HG03108 (cell line): ENCODE results near the gene PEX6.
A peak's percentile ranks its signal among the peaks of the same experiment; 100 is the strongest.

ENCODE experiments used
- ATAC-seq: cut with Tn5 transposase; IDR thresholded peaks from one replicate; pipeline ENCODE4 v1.9.1; 2021; ENCODE audit warnings: moderate library complexity; ENCODE audit not compliant: unreplicated experiment

Gene PEX6

DNA sequence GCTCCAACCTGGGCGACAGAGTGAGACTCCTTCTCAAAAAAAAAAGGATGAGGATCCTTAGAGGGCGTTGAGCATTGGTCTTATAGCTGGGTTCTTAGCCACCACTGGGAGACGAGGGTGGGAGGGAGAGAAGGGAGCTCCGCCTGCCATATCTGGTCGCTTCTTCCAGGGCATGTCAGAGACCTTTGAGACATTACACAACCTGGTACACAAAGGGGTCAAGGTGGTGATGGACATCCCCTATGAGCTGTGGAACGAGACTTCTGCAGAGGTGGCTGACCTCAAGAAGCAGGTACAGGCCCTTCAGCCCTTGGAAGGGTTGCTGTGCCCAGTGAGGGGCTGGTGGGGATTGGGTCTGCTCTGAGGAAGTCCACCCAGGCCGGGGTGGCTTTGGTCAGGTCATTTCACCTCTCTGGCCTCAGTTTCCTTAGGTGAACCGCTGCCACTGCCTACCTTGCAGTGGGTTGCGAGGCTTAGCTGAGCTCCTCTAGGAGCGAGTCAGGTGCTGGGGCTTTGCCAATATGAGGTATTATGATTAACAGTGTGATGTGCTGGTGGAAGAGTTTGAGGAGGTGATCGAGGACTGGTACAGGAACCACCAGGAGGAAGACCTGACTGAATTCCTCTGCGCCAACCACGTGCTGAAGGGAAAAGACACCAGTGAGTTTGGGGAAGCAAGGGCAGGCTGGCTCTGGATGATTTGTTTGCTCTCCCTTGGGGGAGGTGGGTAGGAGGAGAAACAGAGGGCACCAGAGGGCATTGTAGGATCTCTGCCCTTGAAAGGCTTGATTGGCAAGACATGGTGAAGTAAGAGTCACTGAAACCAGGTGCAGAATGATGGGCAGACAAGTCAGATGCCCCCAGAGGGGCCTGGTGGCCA, 41.2 kb downstream of the PEX6 start:
- ATAC-seq, result no peak

DNA sequence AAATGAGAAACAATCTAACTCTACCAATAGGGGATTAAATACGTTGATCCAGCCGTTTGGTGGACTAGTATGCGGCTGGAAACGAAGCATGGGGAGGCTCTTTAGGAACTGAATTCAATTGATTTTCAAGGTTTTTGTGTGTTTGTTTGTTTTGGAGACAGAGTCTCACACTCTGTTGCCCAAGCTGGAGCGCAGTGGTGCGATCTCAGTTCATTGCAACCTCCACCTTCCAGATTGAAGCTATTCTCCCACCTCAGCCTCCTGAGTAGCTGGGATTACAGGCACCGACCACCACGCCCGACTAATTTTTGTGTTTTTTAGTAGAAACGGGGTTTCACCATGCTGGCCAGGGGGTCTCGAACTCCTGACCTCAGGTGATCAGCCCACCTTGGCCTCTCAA, 42.6 kb downstream of the PEX6 start:
- no peak for ATAC-seq

DNA sequence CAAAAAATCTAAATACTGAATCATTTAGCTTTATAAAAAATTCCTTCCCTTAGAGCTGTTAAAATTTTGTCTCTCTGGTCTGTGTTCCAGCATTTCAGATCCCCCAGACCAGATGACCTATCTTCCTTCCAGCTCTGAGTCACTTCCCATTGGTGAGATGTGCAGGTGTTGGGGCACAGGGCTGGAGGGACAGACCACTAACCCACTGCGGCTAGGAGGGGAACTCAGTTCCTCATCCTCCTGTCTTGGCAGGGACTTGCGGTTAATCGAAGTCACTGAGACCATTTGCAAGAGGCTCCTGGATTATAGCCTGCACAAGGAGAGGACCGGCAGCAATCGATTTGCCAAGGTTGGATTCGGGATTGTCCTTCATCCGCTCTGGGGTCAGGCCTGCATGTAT, 43.7 kb downstream of the PEX6 start:
- no peak for ATAC-seq

DNA sequence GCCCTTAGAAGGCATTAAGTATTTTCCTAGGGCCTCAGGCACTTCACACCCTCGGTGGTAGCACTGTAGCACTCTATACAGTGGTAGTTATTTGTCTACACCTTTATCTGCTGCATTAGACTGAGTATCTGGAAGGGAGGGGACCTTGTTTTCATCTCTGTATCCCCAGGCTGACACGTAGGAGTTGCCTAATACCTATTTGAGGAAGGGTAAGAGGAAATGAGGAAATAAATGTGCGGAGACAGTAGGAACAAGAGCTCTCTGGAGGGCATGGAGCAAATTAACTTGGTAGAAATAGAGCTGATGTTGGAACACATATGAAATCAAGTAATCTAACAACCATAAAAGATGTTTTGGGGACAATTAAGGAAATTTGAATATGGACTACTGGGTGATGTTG, 45.8 kb downstream of the PEX6 start:
- no peak for ATAC-seq

DNA sequence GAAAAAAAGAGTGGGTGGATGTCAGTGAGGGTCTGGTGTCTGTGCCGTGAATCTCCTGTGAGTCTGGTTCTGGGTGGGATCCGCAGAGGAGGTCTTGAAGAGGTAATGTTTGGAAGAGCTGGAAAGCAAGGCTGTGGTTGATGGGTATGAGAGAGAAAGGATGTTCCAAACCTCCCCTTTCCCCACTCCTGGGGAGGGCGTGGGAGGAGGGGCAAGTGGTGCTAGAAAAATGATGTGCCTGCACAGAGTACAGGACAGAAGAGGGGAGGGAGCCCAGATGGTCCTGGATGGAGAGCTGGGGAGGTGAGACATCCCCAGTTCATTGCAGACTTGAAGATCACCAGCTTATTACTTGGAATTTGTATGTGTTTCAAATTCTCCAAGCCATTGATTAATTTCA, 46.6 kb downstream of the PEX6 start:
- ATAC-seq, result no peak

DNA sequence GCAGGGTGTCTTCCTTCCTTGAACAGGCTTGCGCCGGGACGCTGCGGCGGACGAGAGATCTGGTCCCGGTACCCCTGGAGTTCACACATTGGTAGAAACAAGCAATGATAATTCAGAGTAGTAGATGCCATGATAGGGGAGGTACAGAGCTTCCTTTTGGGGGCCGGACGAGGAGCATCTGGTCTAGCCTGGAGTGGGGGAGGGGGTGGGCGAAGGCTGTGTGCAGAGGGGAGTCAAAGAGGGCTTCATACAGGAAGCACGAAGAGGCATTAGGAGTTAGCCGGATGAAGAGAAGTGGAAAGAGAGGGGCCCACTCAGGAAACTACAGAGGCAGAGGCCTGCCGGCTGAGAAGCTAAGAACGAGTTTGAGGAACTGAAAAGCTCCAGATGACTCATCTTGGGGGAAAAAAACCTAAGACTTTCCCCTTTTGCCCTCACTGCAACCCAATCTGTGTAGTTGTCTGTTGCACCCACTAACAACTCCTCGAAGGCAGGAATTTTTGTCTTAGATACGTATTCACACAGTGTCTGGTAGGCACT, 49.1 kb downstream of the PEX6 start:
- peak; percentile 38 for ATAC-seq

DNA sequence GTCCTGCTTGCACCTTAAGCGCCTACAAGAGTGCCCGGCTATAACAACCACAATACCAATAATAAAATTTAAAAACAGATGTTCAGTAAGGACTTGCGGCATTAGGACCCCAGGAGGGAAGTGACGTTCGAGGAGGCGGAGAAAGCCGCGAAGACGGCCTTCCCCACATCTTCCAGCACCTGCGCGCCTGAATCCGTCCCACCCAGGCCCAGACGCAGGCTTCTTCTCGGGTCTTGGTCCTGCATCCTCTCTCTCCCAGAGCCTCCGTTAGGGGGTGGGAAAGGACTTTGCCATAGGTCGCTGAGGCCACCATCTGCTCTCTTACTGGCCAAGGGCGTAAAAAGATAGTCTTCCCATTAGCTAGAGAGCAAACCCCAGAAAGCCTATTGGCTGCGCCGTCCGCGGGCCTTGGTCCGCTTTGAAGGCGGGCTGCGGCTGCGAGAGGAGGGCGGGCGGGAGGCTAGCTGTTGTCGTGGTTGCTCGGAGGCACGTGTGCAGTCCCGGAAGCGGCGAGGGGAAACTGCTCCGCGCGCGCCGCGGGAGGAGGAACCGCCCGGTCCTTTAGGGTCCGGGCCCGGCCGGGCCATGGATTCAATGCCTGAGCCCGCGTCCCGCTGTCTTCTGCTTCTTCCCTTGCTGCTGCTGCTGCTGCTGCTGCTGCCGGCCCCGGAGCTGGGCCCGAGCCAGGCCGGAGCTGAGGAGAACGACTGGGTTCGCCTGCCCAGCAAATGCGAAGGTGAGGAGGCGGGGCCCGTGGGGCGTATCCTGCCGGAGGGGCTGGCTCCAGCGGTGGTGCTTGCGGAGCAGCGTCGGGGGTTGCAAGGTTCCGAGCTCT, 49.8 kb downstream of the PEX6 start, which contains the start of gene CNPY3:
Gene CNPY3 (plus strand): TSS at position 495 of the 835 bp plus-strand sequence. CDS start 91 bp downstream, at position 586.
- peak; percentile 74 for ATAC-seq

DNA sequence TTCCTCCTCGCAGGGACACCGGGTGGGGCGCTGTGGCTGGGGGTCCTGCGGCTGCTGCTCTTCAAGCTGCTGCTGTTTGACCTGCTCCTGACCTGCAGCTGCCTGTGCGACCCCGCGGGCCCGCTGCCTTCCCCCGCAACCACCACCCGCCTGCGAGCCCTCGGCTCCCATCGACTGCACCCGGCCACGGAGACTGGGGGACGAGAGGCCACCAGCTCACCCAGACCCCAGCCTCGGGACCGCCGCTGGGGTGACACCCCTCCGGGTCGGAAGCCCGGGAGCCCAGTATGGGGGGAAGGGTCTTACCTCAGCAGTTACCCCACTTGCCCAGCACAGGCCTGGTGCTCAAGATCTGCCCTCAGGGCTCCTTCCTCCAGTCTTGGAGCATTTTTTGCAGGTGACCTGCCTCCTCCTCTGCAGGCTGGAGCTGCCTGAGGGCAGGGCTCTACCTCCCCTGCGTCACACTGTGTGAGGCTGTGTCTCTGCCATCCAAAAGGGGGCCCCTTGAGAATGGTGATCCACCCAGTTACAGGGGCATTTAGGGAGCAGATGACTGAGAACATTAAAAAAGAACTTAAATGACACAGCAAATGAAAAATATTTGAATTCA, 53.6 kb downstream of the PEX6 start:
- ATAC-seq, result no peak

DNA sequence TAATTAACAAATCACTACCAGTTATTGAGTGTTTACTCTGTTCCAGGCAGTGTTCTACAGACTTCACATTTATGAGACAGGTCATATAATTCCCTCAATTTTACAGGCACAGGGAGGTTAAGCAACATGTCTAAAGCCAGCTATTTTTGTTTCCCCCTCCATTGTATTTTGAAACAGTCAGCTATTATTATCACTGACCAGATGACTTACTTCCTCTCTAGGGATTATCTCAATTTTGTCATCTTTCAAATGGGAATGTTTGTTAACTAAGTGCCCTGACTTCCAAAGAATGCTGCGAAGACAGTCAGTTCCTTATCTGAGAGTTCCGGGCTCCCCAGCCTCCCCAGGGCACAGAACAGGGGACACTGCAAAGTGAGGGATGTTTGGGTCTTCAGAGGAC, 55.3 kb downstream of the PEX6 start:
- no peak for ATAC-seq

DNA sequence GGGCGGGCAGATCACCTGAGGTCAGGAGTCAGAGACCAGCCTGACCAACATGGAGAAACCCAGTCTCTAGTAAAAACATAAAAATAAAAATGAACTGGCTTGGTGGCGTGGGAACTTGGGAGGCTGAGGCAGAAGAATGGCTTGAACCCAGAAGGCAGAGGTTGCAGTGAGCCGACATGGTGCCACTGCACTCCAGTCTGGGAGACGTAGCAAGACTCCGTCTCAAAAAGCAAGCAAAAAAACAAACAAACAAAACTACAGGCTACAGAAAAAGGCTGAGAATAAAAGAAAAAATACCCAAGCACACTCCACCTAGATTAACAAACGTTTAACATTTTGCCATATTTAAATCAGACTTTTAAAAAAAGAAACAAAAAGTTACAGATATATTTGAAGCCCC, 57.2 kb downstream of the PEX6 start:
- no peak for ATAC-seq

DNA sequence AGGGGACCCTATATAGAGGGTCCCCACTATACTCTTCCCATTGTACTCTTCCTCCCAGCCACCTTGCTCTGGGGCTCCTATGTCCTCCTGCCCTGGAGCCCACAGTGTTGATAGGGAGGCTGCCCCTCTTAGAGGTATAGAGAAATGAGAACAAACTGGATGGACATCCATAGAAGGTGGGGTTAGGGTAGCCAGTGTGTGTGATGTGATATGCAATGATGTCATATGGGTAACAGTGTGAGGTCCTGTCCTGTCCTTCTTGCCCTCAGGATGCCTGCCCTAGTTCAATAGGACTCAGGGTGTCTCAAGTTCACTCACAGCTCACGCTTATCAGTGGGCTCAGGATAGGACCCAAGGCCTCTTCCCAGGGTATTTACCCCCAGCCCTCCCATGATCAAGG, 62.7 kb downstream of the PEX6 start:
- no peak for ATAC-seq

DNA sequence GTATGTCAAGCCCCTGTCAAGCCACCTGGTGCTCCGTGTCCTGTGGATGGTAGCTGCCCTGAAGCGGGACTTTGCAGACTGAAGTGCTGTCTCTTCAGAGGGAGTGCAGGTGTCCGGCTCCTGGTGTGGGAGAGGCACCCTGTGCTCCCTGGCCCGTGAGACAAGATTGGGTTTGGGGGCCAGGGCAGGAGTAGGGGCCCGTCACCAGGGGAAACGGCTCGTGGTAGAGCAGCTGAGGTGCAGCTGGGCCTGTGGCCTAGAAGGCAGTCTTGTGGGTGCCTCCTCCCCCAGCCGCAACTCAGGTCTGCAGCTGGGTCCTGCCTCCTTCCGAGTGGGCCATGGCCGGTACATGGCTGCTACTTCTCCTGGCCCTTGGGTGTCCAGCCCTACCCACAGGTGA, 63.2 kb downstream of the PEX6 start, which contains the start of gene PTCRA:
Gene PTCRA (plus strand): TSS at position 322 of the 400 bp plus-strand sequence. CDS start 17 bp downstream, at position 339.
- no peak for ATAC-seq

DNA sequence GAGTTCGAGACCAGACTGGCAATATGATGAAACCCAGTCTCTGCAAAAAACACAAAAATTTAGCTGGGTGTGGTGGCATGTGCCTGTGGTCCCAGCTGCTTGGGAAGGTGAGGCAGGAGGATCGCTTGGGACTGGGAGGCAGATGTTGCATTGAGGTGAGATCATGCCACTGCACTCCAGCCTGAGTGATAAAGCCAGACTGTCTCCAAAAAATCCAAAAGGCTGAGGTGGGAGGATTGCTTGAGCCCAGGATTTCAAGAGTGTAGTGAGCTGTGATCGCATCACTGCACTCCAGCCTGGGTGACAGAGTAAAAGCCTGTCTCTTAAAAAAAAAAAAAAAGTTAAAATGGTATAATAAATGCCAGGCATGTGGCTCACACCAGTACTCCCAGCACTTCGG, 64.4 kb downstream of the PEX6 start:
- no peak for ATAC-seq
